Mucosa of rectum (tissue), 2 donors: ENCODE data around the gene RAB12.
"Not testable (repeated sequence)": the region's sequence is repeated elsewhere in the genome, so short reads cannot be mapped to it uniquely, and the experiment has no call there.

Source experiments
- H3K27ac ChIP-seq, 2 donors: one replicate each; pipeline ENCODE4 v1.7.0; 2013; ENCODE audit warnings: inconsistent platforms in 2 of 2, low read depth in 2 of 2, low read length in 2 of 2
- H3K27me3 ChIP-seq, 2 donors: one replicate each; pipeline ENCODE4 v1.7.0; 2013; ENCODE audit warnings: low read length in 2 of 2; ENCODE audit not compliant: control insufficient read depth in 2 of 2, insufficient read depth in 2 of 2
- H3K36me3 ChIP-seq, 2 donors: one replicate each; pipeline ENCODE4 v1.7.0; 2013; ENCODE audit warnings: low read length in 2 of 2; ENCODE audit not compliant: control insufficient read depth in 2 of 2, insufficient read depth in 2 of 2
- H3K4me1 ChIP-seq, 2 donors: one replicate each; pipeline ENCODE4 v1.7.0; 2013; ENCODE audit warnings: low read length in 2 of 2, mild to moderate bottlenecking in 1 of 2; ENCODE audit not compliant: control insufficient read depth in 2 of 2, insufficient read depth in 2 of 2
- H3K4me3 ChIP-seq, 2 donors: one replicate each; pipeline ENCODE4 v1.7.0; 2013; ENCODE audit warnings: low read length in 2 of 2
- H3K9ac ChIP-seq, 2 donors: one replicate each; pipeline ENCODE4 v1.7.0; 2013; ENCODE audit warnings: low read length in 2 of 2, low read depth in 1 of 2, mild to moderate bottlenecking in 1 of 2
- H3K9me3 ChIP-seq, 2 donors: one replicate each; pipeline ENCODE4 v1.7.0; 2013; ENCODE audit warnings: low read length in 2 of 2; ENCODE audit not compliant: control insufficient read depth in 2 of 2
- donor health status: healthy.
- donor health status: Normal muscosa, but diverticular disease.

RAB12 gene

DNA sequence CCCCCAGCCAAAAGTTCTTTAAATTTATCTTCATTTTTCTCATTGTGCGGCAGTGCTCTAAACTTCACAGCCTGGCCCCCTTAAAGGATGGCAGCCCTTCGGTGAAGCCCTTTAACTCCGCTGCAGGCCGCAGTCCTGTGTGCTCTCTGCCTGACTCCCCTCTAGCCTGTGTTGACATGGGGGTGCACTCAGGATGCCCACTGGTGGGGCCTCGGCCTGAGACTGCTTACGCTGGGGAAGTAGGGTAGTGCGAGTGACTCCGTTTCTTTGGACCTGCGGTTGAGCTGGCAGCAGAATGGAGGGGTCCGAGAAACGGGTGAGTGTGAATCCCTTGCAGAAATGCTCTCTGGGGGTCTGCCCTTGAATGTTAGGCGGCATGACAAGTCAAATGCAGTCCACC is 5.6 kb downstream of the RAB12 start:
- no peak overlapping the region for H3K9ac ChIP-seq

DNA sequence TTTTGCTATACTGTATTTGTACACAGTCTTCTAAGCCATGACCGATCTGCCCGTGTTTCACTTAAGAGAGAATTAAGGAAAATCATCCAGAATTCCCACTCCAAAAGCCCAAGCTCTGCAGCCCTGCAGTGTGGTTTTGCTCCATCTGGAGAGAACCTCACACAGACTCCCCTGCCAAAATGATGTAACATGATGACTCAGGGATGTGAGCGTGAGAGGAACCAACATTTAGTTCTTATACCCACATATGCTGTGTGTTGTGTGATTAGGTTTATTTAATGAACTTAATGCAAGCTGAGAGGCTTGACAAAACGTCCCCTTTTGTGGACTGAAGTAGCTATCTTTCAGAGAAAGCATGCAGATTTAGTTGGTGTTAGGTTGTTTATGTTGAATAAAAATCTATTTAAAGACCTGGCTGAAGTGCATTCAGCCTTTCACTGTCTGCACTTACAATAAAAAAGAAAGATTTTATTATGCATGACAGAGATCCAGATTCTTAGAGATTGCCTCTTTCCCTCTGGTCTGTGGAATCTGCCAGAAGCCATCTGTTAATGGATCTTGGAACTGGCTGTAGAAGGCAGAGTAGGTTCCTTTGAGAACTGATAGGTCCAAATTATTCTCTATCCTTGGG is 6.3 kb downstream of the RAB12 start:
- Histone ChIP-seq H3K4me1 (peaks cover 4 to 8% of the 10 kb centered on the region in 2 donors), H3K4me3 (no peak overlapping the region), H3K9me3 (no peaks in the 10 kb centered on the region), H3K27me3 (no peaks in the 10 kb centered on the region), H3K9ac (no peak overlapping the region), H3K27ac (no peak overlapping the region), H3K36me3 (no peaks in the 10 kb centered on the region)

More for the DNA sequence above, 5.6 kb downstream of the RAB12 start:
- peak overlapping the region in 1 of 2 donors; percentile 18 for H3K27ac ChIP-seq
- peaks cover 8 to 12% of the 10 kb centered on the region in 2 donors for H3K4me1 ChIP-seq
- H3K36me3 ChIP-seq, result no peaks in the 10 kb centered on the region
- no peaks in the 10 kb centered on the region for H3K27me3 ChIP-seq
- H3K4me3 ChIP-seq, result no peak overlapping the region
- no peaks in the 10 kb centered on the region for H3K9me3 ChIP-seq

DNA sequence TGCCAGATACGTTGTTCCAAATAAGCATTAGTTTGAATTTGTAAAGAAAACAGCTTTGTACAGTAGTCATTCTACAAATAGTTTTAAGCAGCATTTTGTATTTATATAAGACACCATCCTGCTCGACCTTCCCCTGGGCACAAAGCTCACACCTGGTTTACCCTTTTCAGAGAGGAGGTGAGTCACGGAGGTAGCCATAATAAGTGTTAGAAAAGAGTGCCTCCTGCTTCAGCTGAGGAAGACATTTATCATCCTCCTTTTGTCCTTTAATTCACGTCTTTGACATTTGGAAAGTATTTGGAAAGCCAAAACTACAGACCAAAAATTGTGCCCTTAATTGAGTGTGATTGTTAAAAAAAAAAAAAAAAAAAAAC is 6.8 kb downstream of the RAB12 start:
- Histone ChIP-seq H3K27me3 (no peaks in the 10 kb centered on the region), H3K4me3 (no peak overlapping the region), H3K9me3 (no peaks in the 10 kb centered on the region), H3K27ac (no peak overlapping the region), H3K9ac (no peak overlapping the region), H3K4me1 (peaks cover 2 to 8% of the 10 kb centered on the region in 2 donors), H3K36me3 (no peaks in the 10 kb centered on the region)

DNA sequence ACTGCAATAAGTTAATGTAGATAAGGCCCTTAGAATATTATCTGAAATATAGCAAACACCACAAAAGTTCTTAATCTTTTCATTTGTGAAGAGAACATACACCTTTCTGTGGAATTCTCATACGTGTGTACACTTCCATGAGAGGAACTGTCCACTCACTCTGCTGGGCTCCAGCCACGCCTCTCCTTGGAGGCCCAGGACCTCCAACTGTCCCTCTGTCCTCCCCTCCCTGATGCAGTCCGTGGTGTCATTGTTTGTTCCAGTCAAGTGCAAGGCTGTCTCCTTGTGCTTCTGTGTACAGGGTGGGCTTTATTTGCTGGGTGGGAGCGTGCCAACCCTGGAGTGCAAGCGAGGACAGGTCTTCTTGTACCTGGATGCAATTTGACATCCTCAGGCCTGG is 8.7 kb downstream of the RAB12 start:
- H3K9me3 ChIP-seq, result no peaks in the 10 kb centered on the region
- no peak overlapping the region for H3K9ac ChIP-seq
- no peak overlapping the region for H3K4me3 ChIP-seq
- H3K4me1 ChIP-seq, result no peaks in the 10 kb centered on the region
- no peaks in the 10 kb centered on the region for H3K36me3 ChIP-seq
- H3K27ac ChIP-seq, result no peak overlapping the region
- H3K27me3 ChIP-seq, result no peaks in the 10 kb centered on the region

DNA sequence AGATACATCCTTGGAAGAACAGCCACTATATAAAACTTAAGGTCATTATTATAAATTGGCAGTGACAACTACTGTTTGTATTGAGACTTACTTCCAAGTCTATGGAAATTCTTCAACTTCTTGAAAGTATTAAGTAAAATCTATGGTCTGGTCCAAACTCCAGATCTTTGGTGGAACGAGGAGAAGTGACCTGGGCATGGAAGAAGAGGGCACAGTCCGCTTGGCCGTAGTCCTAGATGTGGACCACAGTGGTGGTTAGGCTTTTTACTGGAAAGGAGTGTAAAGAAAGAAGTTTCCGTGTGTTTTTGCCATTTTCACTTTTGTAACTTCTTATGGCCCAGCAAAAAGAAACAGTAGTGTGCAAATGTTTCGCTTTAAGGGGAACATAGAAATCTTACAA is 9.8 kb downstream of the RAB12 start:
- Histone ChIP-seq H3K4me1 (peaks cover 0 to 5% of the 10 kb centered on the region in 2 donors), H3K27me3 (no peaks in the 10 kb centered on the region), H3K4me3 (no peak overlapping the region), H3K9ac (no peak overlapping the region), H3K36me3 (no peaks in the 10 kb centered on the region), H3K27ac (no peak overlapping the region), H3K9me3 (no peaks in the 10 kb centered on the region)

DNA sequence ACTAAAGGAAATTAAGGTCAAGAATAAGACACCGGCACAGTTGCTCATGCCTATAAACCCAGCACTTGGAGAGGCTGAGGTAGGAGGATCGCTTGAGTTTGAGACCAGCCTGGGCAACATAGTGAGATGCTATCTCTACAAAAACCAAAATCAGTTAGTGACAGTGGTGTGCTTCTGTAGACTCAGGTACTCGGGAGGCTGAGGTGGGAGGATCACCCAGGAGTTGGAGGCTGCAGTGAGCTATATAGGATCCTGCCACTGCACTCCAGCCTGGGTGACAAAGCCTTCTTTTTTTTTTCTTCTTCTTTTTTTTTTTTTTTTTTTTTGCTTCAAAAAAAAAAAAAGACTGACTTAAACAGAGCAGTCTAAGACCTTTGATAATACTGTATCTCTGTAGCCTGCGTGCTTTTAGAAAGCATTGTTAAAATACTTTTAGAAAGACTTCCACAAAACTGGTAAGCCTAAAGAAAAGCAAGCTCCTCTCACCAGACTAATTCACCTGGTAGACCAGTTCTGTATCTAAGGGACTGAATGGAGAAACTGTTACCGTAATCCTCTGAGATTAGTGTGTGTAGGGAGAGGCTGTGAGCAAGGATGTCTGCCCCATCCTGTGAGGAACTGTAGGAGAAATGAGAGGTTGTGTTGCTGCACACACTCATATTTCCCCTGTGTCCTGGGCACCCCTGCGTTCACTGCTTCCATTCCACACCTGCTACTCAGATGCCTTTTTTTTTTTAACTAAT is 10.8 kb downstream of the RAB12 start:
- Histone ChIP-seq H3K27ac (no peak overlapping the region), H3K27me3 (no peaks in the 10 kb centered on the region), H3K4me1 (peaks cover 0 to 5% of the 10 kb centered on the region in 2 donors), H3K9me3 (no peaks in the 10 kb centered on the region), H3K36me3 (peaks cover 0 to 3% of the 10 kb centered on the region in 2 donors), H3K4me3 (no peak overlapping the region), H3K9ac (no peak overlapping the region)

DNA sequence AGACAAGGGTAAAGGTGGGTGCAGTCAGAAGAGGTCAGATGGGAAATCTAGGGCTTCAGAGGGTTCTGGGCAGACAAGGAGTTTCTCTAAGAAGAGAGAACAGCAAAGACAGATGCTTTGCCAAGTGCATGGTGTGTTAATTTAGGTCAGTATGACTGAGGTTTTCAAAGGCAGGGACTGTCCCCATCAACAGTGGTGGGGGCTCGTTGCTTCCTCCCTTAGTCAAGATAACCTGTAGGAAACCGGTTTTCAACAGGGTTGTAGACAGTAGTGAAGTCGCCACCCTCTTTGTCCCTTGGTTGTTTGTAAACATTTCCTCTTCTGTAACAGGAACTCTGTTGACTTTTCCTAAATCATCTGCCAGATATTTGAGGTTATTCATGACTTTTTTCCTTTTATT is 11.6 kb downstream of the RAB12 start:
- Histone ChIP-seq H3K9ac (no peak overlapping the region), H3K4me3 (no peak overlapping the region), H3K4me1 (peaks cover 0 to 5% of the 10 kb centered on the region in 2 donors), H3K36me3 (peaks cover 5 to 10% of the 10 kb centered on the region in 2 donors), H3K9me3 (no peaks in the 10 kb centered on the region), H3K27ac (no peak overlapping the region), H3K27me3 (no peaks in the 10 kb centered on the region)

DNA sequence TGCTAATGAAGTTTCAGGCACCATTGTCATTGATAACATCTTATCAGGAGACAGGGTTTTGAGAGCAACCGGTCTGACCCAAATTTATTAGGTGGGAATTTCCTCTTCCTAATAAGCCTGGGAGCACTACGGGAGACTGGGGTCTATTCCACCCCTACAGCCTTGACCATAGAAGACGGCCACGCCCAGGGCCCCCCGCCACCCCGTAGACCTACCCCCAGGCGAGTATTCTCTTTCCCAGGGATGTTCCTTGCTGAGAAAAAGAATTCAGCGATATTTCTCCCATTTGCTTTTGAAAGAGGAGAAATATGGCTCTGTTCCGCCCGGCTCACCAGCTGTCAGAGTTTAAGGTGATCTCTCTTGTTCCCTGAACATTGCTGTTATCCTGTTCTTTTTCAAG is 13.4 kb downstream of the RAB12 start:
- not testable (repeated sequence) for H3K9ac ChIP-seq, H3K27ac ChIP-seq, H3K9me3 ChIP-seq, H3K4me3 ChIP-seq, H3K27me3 ChIP-seq, H3K4me1 ChIP-seq
- H3K36me3 ChIP-seq, result peaks cover 10 to 17% of the 10 kb centered on the region in 2 donors

DNA sequence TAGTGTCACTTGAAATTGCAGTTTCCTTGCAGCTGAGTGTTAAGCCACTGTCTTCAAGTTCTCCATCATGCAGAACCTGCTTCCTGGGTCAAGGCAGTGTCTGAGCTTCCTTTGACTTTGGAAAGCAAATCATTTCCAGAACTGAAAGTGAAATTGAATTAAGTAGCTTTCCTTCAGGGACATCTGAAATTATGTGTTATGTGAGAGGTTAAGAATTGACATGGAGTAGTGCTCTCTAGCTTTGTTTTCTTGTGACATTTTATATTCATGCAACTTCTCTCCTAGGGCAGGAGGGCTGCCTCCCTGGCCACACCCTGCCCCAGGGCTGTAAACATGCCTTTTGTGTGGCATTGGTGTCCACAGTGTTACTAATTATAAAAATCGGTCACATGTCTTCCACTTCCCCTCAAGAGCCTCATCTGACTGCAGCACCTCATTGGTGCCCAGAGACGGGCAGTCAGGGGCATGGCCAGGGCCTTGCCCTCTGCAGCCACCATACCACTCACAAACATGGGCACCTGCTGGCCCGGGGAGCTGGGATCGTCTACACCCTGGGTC is 14.4 kb downstream of the RAB12 start:
- Histone ChIP-seq H3K4me1 (peaks cover 0 to 5% of the 10 kb centered on the region in 2 donors), H3K4me3 (peak overlapping the region in 1 of 2 donors; percentile 1), H3K27ac (peak overlapping the region in 1 of 2 donors; percentile 1), H3K36me3 (peaks cover 10 to 17% of the 10 kb centered on the region in 2 donors), H3K9me3 (no peaks in the 10 kb centered on the region), H3K27me3 (no peaks in the 10 kb centered on the region), H3K9ac (no peak overlapping the region)

DNA sequence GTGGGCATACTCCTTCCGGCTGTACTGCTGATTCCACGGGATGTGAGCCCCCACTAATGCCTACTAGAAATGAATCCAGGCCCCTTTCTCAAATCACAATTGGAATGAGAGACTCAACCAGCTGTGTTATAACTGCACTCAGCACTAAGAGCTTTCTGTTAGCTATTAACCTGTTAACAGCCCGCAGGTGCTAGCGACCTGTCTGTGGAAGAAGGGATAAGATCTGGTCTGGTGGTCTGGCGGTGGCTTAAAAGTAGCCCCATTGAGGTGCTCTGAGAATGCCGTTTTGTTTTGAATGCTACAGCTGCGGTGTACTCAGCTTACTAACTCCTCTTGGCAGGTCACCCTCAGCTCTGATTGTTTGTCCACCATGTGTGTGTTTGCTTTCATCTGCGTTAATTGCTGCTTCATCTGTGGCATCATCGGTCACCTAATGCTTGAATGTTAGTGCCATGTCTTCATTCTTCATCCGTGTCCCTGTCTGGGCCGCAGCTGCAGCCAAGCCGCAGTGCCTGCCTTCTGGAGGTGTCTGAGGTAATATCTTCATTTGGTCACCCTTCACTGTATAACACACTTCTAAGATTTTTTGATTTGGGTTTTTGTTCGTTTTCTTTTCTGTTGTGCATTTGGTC is 16.3 kb downstream of the RAB12 start:
- Histone ChIP-seq H3K4me1 (peaks cover 0 to 5% of the 10 kb centered on the region in 2 donors), H3K27ac (no peak overlapping the region), H3K27me3 (no peaks in the 10 kb centered on the region)

More for the DNA sequence above, 16.3 kb downstream of the RAB12 start:
- Histone ChIP-seq H3K9ac (no peak overlapping the region), H3K9me3 (no peaks in the 10 kb centered on the region), H3K36me3 (peaks cover 13 to 19% of the 10 kb centered on the region in 2 donors), H3K4me3 (no peak overlapping the region)
